Measurements from ENCODE around the gene SH2D1B. TPM values are rescaled to one million over a fixed set of nuclear protein-coding genes. Genes with fewer than 3 reads are reported as not detected.
"Not testable (repeated sequence)": the region's sequence is repeated elsewhere in the genome, so short reads cannot be mapped to it uniquely, and the experiment has no call there.

The SH2D1B gene
- total RNA-seq, 1 donor from 2014 or later = 0.53 TPM

DNA sequence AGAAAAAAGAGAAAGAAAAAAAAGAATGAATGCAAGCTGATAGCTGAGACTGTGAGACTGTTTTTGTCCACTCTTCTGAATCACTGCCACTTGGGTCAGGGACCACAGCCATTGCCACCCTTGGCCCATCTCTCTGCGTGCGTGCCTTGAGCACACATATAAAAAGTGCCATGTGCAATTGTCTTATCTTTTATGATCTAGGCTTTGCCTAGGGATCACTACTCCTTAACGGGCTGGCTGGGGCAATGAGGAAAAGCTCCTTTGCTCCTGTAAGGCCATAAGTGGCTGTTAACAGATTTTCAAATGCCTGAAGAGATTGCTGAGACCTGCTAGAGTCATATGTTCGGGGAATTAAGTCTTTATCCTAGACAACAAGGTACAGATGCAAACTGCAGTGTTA is 43.5 kb downstream of the SH2D1B start:
- intact Hi-C loops (cut with DNase I) = no loop called here
- ATAC-seq = no peak
- DNase-seq (ENCODE audit: low spot score) = peak; percentile 10

DNA sequence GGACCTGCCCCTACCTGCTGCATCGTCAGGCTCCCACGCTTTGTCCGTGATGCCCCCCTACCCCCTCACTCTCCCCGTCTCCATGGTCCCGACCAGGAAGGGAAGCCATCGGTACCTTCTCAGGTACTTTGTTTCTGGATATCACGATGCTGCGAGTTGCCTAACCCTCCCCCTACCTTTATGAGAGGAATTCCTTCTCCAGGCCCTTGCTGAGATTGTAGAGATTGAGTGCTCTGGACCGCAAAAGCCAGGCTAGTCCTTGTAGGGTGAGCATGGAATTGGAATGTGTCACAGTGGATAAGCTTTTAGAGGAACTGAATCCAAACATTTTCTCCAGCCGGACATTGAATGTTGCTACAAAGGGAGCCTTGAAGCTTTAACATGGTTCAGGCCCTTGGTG is 44.2 kb downstream of the SH2D1B start:
- DNase-seq (ENCODE audit: low spot score) = no peak
- intact Hi-C loops (cut with DNase I) = no loop called here
- no peak for ATAC-seq

- no peak for DNase-seq (ENCODE audit: low spot score)
- peak; percentile 77 for ATAC-seq
- intact Hi-C loops (cut with DNase I) = no loop called here
Measured at GRCh38 chr1:162367073-162367472, 44.9 kb downstream of the SH2D1B start.

- intact Hi-C loops (cut with DNase I) = no loop called here
Measured at GRCh38 chr1:162366671-162367070, 45.3 kb downstream of the SH2D1B start.

DNA sequence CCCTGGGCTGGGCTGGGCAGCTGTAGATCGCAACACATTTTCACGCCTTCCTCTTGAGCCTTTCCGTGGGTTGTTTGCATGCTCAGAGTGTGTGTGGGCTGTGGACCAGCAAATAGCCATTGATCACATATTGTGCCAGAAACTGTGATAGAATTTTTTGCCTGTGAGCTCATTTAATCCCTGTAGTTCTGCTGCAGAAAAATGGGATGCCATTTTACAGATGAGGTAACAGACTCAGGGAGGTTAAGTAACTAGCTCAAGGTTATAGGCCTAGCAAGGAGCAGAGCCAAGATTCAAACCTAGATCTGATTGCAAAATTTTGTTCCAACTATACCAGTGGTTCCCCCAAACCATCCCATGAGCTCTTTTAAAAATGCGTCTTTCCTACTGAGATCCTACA is 45.8 kb downstream of the SH2D1B start:
- ATAC-seq = no peak
- intact Hi-C loops (cut with DNase I) = no loop called here
- no peak for DNase-seq (ENCODE audit: low spot score)

More at GRCh38 chr1:162366671-162367070, 45.3 kb downstream of the SH2D1B start:
- DNase-seq (ENCODE audit: low spot score) = no peak
- peak; percentile 54 for ATAC-seq

DNA sequence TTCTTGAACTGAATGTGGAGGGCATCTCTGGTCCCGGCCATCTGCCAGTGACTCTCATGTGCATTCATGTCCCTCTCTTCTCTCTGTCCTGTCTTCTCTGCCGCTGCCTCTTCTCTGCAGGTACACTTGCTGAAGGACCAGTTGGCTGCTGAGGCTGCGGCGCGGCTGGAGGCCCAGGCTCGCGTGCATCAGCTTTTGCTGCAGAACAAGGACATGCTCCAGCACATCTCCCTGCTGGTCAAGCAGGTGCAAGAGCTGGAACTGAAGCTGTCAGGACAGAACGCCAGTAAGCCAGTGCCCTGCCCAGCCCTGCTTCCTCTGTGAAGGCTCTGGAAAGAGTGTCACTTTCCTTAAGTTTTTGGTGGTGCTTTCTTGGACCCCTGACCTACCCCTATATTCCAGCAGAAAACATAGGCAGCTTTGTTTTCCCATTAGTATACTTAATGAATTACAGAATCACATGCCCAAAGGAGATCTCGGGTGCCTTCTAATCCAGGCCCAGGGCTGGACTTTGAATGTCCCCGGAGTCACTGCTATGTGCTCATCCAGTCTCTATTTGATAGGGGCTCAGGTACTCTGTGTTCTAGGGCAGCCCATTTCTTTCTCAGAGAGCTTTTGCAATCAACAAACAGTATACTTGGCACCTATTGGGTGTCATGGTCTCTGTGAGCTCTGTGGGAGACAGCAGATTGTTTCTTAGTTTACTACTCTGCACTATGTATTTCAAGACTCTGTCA is 46.5 kb downstream of the SH2D1B start:
- ATAC-seq = no peak

DNA sequence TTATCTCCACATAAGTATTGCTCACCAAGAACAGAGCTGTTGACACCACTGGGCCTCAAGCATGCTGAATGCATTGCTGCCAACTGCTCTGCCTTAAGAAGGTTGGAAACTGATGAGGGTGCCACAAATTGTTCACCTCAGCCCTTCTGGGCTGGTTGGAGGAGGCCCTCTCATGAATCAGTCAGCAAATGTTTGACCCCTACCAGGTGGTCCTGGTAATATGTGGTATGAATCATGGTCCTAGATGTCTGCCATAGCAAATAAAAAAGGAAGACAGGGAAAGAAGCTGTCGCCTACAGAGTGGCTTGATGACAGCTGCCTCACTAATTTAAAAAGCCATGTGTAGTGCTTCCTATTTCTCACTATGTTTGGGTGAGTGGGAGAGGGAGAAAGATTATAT is 47.4 kb downstream of the SH2D1B start:
- no peak for DNase-seq (ENCODE audit: low spot score)
- ATAC-seq = no peak
- intact Hi-C loops (cut with DNase I) = no loop called here

More for the DNA sequence above, 46.5 kb downstream of the SH2D1B start:
- DNase-seq (ENCODE audit: low spot score) = no peak
- intact Hi-C loops (cut with DNase I) = no loop called here

DNA sequence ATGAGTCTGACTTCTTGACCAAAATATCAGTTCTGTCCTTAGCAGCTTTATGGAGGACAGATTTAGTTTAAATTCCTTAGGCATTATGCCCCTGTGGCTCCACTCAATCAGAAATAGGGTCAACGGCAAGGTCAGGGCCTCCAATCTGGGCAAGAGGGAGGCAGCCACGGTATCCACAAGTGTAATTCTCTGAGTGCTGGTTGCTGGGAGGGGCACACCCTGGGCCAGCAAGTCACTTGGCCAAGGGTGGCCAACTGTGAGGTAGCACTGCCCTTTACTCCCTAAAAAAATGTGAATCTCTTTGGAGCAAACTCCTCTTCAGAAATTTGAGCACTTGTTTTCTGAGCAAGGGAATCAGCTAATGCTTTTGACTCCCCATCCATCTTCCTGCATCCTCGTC is 48.1 kb downstream of the SH2D1B start:
- DNase-seq (ENCODE audit: low spot score) (no peak), ATAC-seq (no peak)
- intact Hi-C loops (cut with DNase I) = no loop called here

GRCh38 chr1:162361349-162361748 is 50.6 kb downstream of the SH2D1B start:
- ATAC-seq (no peak), DNase-seq (ENCODE audit: low spot score) (no peak)
- intact Hi-C loops (cut with DNase I) = no loop called here

GRCh38 chr1:162360874-162361260 is 51.1 kb downstream of the SH2D1B start:
- intact Hi-C loops (cut with DNase I) = no loop called here
- ATAC-seq = no peak

GRCh38 chr1:162360237-162360873 is 51.6 kb downstream of the SH2D1B start:
- ATAC-seq (no peak), DNase-seq (ENCODE audit: low spot score) (no peak)
- intact Hi-C loops (cut with DNase I) = no loop called here

More at GRCh38 chr1:162360874-162361260, 51.1 kb downstream of the SH2D1B start:
- no peak for DNase-seq (ENCODE audit: low spot score)

- DNase-seq (ENCODE audit: low spot score) = no peak
- no peak for ATAC-seq
- intact Hi-C loops (cut with DNase I) = no loop called here
Measured at GRCh38 chr1:162359523-162360236, 52.3 kb downstream of the SH2D1B start.

- no peak for ATAC-seq
- intact Hi-C loops (cut with DNase I) = no loop called here
Measured at GRCh38 chr1:162358928-162359327, 53.0 kb downstream of the SH2D1B start.

DNA sequence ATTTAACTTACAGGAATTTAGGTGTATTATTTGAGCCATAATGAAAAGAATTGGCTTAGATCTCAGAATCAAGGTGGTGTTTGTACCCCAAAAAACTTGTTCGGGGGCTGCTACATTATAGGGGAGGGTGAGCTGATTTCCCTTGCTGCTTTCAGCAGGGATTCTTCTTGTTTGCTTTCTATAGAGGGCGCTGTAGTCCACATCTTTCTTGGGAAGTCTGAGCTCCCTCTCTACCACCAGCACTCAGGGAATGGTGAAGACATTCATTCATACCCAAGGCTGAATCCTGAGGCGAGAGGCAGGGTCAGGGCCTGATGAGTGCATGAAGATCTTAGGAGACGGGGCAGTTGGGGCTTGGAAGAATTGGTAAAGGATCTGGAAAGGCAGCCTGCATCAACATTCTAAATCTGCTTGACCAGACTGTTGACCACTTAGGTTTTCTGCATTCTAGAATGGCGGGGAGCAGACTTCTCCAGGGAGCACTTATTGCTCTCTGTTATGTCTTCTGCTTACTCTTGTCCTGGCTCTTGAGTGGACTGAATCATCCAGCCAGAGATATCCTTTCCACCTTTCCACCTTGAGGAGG is 54.2 kb downstream of the SH2D1B start:
- intact Hi-C loops (cut with DNase I) = no loop called here
- ATAC-seq = no peak
- DNase-seq (ENCODE audit: low spot score) = no peak

More at GRCh38 chr1:162358928-162359327, 53.0 kb downstream of the SH2D1B start:
- DNase-seq (ENCODE audit: low spot score) = no peak

GRCh38 chr1:162353702-162354101 is 58.2 kb downstream of the SH2D1B start:
- intact Hi-C loops (cut with DNase I) = no loop called here
- DNase-seq (ENCODE audit: low spot score) (no peak), ATAC-seq (no peak)

GRCh38 chr1:162353078-162353477 is 58.9 kb downstream of the SH2D1B start:
- DNase-seq (ENCODE audit: low spot score) (no peak), ATAC-seq (no peak)
- intact Hi-C loops (cut with DNase I) = no loop called here

GRCh38 chr1:162351874-162352273 is 60.1 kb downstream of the SH2D1B start:
- ATAC-seq; DNase-seq (ENCODE audit: low spot score); intact Hi-C loops (cut with DNase I): not testable (repeated sequence)

DNA sequence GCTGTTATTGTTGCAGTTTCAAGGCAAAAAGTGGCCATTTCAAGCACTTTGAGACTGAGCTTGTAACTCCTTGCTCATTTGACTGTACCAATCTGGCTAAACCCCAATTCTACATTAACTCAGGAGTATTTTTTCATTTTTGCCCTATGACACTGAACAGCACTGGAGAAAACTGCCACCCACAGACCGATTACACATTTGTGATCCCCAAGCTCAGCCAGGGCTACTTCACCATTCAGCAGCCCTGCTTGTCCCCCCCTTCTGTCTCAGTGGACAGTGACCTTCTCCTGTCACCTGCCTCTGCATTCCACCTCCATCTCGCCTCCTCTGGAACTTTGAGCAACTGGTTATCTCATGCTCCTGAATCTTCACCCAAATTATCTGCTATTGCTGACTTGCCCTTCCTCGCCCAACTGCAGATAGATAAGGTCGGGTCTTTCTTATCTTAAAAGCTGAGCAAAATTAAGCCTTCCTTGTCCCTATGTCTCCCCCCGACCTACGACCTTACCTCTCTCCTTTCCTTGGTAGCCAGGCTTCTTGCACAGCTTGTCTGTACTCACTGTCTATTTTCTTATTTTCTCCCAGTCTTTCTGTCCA is 60.6 kb downstream of the SH2D1B start:
- DNase-seq (ENCODE audit: low spot score) = no peak
- intact Hi-C loops (cut with DNase I) = no loop called here
- no peak for ATAC-seq

GRCh38 chr1:162349635-162350330 is 62.2 kb downstream of the SH2D1B start:
- ATAC-seq = no peak
- intact Hi-C loops (cut with DNase I) = no loop called here
- no peak for DNase-seq (ENCODE audit: low spot score)

Data from sciatic nerve (tissue), 2 donors.